Epithelial cell of prostate (primary cell): ENCODE results near the gene HMCN2.

ENCODE experiments used
- DNase-seq: peaks from one replicate; pipeline ENCODE4 v3.0.0-alpha.2; 2011; ENCODE audit warnings: low read depth, low spot score
- H3K27ac ChIP-seq: fragments of 450-650 bp; 2 replicates; pipeline ENCODE4 v1.5.1; 2017; ENCODE audit warnings: mild to moderate bottlenecking

HMCN2 gene

GRCh38 chr9:130341839-130342713 lies 76.5 kb downstream of the HMCN2 start:
- H3K27ac ChIP-seq: no peak overlapping the region
- no peak for DNase-seq

DNA sequence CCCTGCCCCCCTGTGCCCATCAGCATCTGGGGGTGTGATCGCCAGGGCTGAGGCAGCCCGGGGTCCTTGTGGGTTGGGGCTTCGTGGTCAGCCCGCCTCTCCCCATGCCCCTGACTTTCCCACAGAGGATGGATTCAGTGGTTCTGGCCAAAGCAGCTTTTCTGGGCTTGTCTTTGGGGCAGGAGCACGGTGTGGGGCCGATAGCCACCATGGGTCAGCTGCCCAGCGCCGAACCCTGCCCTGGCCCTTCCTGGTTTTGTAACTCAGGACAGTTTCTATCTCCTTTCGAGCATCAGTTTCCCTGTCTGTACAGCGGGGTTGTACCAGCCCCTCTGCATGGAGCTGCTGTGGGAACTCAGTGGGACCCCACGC lies 77.1 kb downstream of the HMCN2 start:
- H3K27ac ChIP-seq: no peak overlapping the region
- DNase-seq: no peak

GRCh38 chr9:130343445-130343918 lies 77.9 kb downstream of the HMCN2 start:
- no peak overlapping the region for H3K27ac ChIP-seq
- DNase-seq: no peak

GRCh38 chr9:130344366-130344765 lies 78.8 kb downstream of the HMCN2 start:
- no peak overlapping the region for H3K27ac ChIP-seq

GRCh38 chr9:130345009-130345896 lies 79.7 kb downstream of the HMCN2 start:
- no peak overlapping the region for H3K27ac ChIP-seq

More at GRCh38 chr9:130344366-130344765, 78.8 kb downstream of the HMCN2 start:
- DNase-seq: no peak

DNA sequence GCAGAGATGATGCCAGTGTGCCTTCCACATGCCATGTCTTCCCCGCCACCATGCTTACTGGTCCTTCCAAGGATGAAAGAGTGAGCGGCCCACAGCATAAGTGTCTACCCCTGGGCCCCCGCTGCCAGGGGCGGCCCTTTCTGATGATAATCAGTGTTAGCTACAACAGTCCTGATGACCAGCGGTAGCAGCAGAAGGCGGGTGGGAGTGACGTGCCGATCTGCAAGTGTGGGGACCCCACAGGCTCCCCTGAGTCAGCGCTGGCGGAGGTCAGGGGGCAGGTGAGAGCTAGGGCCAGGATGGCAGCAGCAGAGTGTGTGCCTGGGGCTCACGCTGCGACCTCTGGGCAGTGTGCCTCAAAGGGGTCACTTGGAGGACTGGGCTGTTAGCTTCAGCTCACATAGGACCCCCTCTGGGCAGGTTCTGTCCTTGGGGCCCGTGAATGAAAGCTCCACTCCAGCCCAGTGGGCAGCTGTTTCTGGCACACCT lies 80.4 kb downstream of the HMCN2 start:
- no peak for DNase-seq
- no peak overlapping the region for H3K27ac ChIP-seq

More at GRCh38 chr9:130345009-130345896, 79.7 kb downstream of the HMCN2 start:
- no peak for DNase-seq

DNA sequence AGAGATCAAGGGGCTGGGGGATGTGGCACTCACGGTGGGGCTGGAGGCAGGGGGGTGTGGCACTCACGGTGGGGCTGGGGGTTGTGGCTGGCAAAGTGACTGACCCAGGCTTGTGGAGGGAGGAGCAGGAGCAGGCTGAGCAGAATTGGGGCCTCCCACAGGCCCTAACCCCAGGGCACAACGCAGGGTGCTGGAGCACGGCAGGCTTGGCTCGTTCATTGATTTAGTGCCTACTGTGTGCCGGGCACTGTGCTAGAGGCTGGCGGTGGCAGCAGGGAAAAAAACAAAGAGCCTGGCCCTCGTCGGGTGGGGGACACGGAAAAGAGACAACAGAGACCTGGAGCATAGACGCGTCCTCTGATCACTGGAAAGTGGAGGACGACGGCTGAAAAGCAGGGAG lies 80.9 kb downstream of the HMCN2 start:
- no peak overlapping the region for H3K27ac ChIP-seq
- no peak for DNase-seq

GRCh38 chr9:130347036-130347435 lies 81.5 kb downstream of the HMCN2 start:
- no peak for DNase-seq
- H3K27ac ChIP-seq: no peak overlapping the region

DNA sequence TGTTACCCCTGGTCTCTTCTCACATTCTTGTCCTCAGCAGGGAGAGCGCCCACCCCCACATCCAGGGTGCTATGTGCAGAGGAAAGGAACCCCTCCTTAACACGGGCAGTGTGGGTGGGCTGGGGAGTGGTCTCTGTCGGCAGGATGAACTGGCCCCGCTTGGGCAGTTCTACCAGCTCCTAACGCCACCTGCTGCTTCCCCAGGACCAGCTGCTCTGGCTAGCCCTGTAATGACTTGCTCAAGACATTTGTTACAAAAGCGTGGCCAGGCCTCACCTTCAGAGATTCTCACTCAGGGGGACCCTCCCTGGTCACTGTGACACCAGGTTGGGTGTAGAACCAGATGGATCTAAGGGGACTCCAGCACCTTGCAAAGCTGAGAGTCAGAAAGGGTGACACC lies 82.4 kb downstream of the HMCN2 start:
- H3K27ac ChIP-seq: no peak overlapping the region
- DNase-seq: no peak

DNA sequence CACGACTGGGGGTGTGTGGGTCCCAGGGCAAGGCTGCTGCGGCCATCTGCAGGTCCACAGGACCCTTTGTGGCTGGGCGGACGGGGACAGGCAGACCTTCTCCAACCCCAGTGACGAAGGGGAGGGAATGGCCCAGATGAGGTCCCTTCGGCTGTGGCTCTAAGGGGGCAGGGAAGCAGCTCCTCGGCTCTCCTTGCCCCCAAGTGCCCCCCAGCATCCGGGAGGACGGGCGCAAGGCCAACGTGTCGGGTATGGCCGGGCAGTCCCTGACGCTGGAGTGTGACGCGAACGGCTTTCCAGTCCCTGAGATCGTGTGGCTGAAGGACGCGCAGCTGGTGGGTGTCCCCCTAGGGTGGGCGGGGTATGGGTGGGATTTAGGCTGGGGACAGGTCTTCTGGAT lies 82.8 kb downstream of the HMCN2 start:
- DNase-seq: no peak
- H3K27ac ChIP-seq: no peak overlapping the region

DNA sequence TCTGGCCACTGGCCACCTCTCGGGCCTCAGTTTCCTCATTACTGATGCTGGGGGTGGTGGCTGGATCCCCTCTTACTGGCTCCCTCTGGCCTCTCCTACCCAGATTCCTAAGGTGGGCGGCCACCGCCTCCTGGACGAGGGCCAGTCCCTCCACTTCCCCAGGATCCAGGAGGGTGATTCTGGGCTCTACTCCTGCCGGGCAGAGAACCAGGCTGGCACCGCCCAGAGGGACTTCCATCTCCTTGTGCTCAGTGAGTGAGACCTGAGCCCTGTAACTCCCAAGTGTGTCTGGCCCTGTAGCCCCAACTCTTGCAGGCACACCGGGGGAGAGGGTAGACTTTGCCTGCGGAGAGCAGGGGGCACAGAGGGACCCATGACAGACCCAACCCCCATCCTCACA lies 83.3 kb downstream of the HMCN2 start:
- no peak overlapping the region for H3K27ac ChIP-seq

DNA sequence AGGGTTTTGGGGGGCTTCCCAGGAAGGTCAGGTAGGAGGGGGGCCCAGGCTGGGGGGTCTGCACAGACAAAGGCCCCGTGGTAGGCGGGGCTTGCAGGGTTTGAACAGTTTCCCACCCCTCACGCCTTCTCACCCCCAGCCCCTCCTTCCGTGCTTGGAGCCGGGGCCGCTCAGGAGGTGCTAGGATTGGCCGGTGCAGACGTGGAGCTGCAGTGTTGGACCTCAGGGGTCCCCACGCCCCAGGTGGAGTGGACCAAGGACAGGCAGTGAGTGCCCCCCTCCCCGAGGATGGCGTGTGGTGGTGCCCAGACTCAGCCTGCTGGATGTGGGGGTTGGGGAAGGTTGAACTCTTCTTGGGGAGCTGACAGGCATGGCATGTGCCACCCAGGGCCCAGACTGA lies 83.8 kb downstream of the HMCN2 start:
- DNase-seq: no peak
- no peak overlapping the region for H3K27ac ChIP-seq

More for the DNA sequence above, 83.3 kb downstream of the HMCN2 start:
- no peak for DNase-seq

GRCh38 chr9:130351343-130351742 lies 85.8 kb downstream of the HMCN2 start:
- H3K27ac ChIP-seq: peak overlapping the region; percentile 28
- DNase-seq: no peak

- H3K27ac ChIP-seq: peak overlapping the region; percentile 28
- peak; percentile 59 for DNase-seq
Measured at GRCh38 chr9:130352081-130352480, 86.5 kb downstream of the HMCN2 start.

DNA sequence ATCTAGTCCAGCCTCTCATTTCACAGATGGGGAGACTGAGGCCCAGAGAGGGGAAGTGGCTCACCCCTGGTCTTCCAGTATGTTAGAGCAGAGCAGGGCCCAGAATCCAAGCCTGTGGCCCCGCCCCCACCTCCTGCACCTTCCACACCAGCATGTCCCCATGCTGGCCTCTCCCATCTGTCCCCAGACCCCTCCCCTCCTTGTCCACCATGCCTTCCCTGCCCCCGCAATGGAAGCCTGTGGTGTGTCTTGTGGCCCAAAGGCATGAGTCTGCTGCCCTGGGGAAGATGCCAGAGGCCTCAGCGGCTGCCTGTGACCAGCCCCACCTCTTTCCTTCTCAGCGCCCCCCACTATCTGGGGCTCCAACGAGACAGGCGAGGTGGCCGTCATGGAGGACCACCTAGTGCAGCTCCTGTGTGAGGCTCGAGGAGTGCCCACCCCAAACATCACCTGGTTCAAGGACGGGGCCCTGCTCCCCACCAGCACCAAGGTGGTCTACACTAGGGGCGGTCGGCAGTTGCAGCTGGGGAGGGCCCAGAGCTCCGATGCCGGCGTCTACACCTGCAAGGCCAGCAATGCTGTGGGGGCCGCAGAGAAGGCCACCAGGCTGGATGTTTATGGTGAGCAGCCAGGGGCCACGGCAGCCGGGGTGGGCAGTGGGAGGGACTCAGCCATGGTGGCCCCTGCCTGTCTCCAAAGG lies 87.2 kb downstream of the HMCN2 start:
- no peak for DNase-seq
- H3K27ac ChIP-seq: peak overlapping the region; percentile 28

- no peak overlapping the region for H3K27ac ChIP-seq
- DNase-seq: no peak
Measured at GRCh38 chr9:130354378-130354777, 88.8 kb downstream of the HMCN2 start.

- no peak for DNase-seq
- H3K27ac ChIP-seq: no peak overlapping the region
Measured at GRCh38 chr9:130354806-130355205, 89.2 kb downstream of the HMCN2 start.

DNA sequence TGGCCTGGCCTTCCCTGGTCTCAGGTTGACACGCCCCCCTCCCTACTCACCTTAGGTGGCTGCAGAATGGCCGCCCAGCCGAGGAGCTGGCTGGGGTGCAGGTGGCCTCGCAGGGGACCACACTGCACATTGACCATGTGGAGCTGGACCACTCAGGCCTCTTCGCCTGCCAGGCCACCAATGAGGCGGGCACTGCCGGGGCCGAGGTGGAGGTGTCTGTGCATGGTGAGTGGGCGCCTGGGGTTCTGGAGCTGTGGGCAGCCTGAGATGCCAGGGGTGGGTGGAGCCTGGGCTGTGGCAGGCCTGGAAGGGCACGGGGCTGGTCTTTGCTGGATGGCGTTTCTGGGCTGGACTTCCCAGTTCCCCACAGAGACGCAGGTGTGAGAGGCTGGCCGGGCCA lies 90.5 kb downstream of the HMCN2 start:
- no peak overlapping the region for H3K27ac ChIP-seq
- no peak for DNase-seq

DNA sequence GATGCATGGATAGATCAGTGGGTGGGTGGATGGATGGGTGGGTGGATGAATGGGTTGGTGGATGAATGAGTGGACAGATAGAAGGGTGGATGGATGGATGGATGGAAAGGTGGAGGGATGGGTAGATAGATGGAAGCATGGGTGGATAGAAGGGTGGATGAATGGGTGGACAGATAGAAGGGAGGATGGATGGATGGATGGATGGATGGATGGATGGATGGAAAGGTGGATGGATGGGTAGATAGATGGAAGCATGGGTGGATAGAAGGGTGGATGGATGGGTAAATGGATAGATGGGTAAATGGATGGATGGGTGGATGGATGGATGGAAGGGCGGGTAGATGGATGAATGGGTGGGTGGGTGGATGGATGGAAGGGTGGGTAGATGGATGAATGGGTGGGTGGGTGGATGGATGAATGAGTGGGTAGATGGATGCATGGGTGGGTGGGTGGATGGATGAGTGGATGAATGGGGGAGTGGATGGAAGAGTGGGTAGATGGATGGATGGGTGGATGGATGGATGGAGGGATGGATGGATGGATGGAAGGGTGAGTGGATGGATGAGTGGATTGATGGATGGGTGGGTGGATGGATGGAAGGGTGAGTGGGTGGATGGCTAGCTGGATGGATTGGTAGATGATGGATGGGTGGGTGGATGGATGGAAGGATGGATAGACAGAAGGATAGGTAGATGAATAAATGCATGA lies 91.5 kb downstream of the HMCN2 start:
- no peak overlapping the region for H3K27ac ChIP-seq
- DNase-seq: no peak

GRCh38 chr9:130358928-130359327 lies 93.4 kb downstream of the HMCN2 start:
- DNase-seq: no peak

More at GRCh38 chr9:130358928-130359327, 93.4 kb downstream of the HMCN2 start:
- H3K27ac ChIP-seq: no peak overlapping the region
